IPS-20b (cell line): ENCODE results near the gene OXA1L.
"Not testable (repeated sequence)": the region's sequence is repeated elsewhere in the genome, so short reads cannot be mapped to it uniquely, and the experiment has no call there.

Source experiments
- H3K27ac ChIP-seq: one replicate; pipeline ENCODE4 v1.5.1; 2013; ENCODE audit warnings: low read length
- H3K27me3 ChIP-seq: 2 replicates; pipeline ENCODE4 v1.6.1; 2013; ENCODE audit warnings: mild to moderate bottlenecking, low read length, inconsistent platforms; ENCODE audit not compliant: insufficient read depth
- H3K36me3 ChIP-seq: 2 replicates; pipeline ENCODE4 v1.6.1; 2013; ENCODE audit warnings: low read depth, mild to moderate bottlenecking, inconsistent platforms, low read length, moderate library complexity; ENCODE audit not compliant: insufficient read depth
- H3K4me1 ChIP-seq: 2 replicates; pipeline ENCODE4 v1.6.1; 2013; ENCODE audit warnings: mild to moderate bottlenecking, control low read depth, inconsistent platforms, low read length, moderate library complexity; ENCODE audit not compliant: insufficient read depth
- H3K4me3 ChIP-seq: 2 replicates; pipeline ENCODE4 v1.5.1; 2013; ENCODE audit warnings: mild to moderate bottlenecking, low read length, inconsistent platforms
- H3K9ac ChIP-seq: 2 replicates; pipeline ENCODE4 v1.6.1; 2013; ENCODE audit warnings: low read depth, mild to moderate bottlenecking, inconsistent platforms, low read length, moderate library complexity
- H3K9me3 ChIP-seq: 2 replicates; pipeline ENCODE4 v1.6.1; 2013; ENCODE audit warnings: mild to moderate bottlenecking, low read depth, low read length, inconsistent platforms; ENCODE audit not compliant: insufficient read depth

OXA1L gene

DNA sequence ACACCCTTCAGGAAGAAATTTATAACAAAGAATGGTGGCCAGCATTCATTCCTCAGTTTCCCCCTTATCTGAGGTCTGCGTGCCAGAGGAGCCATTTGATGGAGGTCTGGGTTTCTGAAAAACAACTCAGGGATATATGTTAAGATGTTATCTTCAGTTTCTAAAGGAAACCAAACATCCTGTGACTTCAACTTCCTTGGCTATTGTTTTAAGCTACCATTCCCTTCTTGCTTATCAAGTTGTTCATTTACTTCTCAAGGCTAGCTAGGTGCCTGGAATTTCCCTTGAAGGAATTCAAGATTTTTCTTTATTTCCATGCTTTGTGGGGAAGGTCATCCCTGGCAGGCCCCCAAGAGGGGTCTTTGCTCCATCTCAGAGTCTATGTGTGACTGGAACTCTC is 27.1 kb upstream of the OXA1L start:
- Histone ChIP-seq H3K36me3 (no peaks in the 10 kb centered on the region), H3K4me1 (no peaks in the 10 kb centered on the region), H3K27ac (no peak overlapping the region), H3K9me3 (peaks cover 5% of the 10 kb centered on the region), H3K9ac (no peak overlapping the region), H3K4me3 (no peak overlapping the region), H3K27me3 (no peaks in the 10 kb centered on the region)

DNA sequence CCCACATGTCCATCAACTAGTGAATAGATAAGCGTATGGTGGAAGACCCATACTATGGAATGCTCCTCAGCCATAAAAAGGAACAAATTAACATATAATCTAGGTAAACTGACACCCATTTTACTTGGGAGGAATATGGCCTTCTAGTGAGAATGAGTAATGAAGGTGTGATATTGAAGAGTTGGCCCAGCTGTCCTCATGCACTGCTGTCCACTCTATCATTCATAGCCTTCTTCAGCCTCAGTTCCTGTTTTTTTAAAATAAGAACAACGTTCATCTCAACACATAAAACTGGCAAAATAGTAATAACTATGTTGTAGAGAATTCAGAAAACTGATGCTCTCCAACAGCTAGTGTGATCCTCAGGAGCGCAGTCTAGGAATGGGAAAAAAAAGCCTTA is 26.5 kb upstream of the OXA1L start:
- Histone ChIP-seq H3K4me3 (no peak overlapping the region), H3K27ac (no peak overlapping the region), H3K9ac (no peak overlapping the region), H3K36me3 (no peaks in the 10 kb centered on the region), H3K9me3 (peaks cover 5% of the 10 kb centered on the region), H3K27me3 (no peaks in the 10 kb centered on the region), H3K4me1 (no peaks in the 10 kb centered on the region)

DNA sequence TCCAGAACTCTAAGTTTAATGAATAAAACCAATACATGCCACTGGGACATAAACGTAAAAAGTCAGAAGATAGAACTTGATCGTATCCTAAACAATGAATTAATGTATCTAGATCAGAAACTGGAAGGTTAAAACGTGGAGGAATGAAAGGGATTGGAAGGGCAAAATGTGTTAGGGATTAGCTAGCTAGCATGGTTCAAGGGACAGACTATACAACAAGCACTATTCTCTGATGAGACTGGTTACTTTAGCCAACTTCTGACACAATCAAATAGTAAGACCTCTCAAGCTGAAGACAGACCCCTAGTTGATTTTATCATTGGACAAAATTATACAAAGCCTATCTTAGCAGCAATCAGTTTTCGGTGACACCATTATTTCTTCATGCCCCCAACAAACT is 18.7 kb upstream of the OXA1L start:
- H3K27me3 ChIP-seq, result no peaks in the 10 kb centered on the region
- no peaks in the 10 kb centered on the region for H3K36me3 ChIP-seq
- no peak overlapping the region for H3K9ac ChIP-seq
- H3K27ac ChIP-seq, result no peak overlapping the region
- H3K9me3 ChIP-seq, result no peaks in the 10 kb centered on the region
- no peak overlapping the region for H3K4me3 ChIP-seq
- H3K4me1 ChIP-seq, result no peaks in the 10 kb centered on the region

DNA sequence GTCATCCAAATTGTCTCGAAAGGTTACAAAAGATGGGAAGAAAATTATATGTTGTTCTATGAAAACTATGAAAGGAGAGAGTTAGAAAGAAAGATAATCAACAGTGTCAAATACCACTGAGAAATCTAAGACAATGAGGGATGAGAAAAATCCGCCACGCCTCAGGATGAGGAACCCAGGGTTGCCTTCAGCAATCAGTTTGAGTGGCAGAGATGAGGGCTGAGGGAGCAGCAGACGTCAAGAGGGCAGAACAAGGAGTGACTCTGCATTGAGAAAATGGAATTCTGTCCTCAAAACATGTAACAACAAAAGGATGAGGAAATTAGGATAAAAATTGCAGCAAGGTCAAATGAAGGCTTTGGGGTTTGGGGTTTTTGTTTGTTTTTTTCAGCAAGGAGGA is 18.3 kb upstream of the OXA1L start:
- no peak overlapping the region for H3K9ac ChIP-seq

DNA sequence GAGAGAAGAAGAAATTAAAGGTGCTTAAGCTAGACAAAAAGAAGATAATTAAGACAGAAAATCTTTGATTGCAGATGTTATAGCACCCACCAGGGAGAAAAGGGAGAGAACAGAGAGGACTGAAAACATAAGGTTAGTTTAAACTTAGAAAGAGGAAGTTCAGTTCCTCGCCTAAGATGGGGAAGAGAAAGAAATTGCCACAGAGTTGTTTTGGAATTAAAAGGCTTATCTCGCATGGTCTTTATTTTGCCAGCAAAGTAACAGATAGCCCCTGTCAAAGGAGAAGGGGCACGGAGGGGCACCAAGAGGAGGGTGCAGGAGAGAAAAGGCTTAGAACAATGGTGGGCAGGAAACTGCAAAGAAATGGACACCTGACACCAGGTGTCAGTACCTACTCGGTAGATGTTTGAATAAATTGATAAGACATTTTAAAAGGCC is 17.8 kb upstream of the OXA1L start:
- H3K27me3 ChIP-seq, result no peaks in the 10 kb centered on the region
- H3K27ac ChIP-seq, result no peak overlapping the region
- H3K4me1 ChIP-seq, result no peaks in the 10 kb centered on the region
- no peaks in the 10 kb centered on the region for H3K36me3 ChIP-seq
- no peak overlapping the region for H3K4me3 ChIP-seq
- no peak overlapping the region for H3K9ac ChIP-seq
- no peaks in the 10 kb centered on the region for H3K9me3 ChIP-seq

More for the DNA sequence above, 18.3 kb upstream of the OXA1L start:
- no peaks in the 10 kb centered on the region for H3K4me1 ChIP-seq
- H3K9me3 ChIP-seq, result no peaks in the 10 kb centered on the region
- no peak overlapping the region for H3K27ac ChIP-seq
- H3K27me3 ChIP-seq, result no peaks in the 10 kb centered on the region
- no peak overlapping the region for H3K4me3 ChIP-seq
- H3K36me3 ChIP-seq, result no peaks in the 10 kb centered on the region

DNA sequence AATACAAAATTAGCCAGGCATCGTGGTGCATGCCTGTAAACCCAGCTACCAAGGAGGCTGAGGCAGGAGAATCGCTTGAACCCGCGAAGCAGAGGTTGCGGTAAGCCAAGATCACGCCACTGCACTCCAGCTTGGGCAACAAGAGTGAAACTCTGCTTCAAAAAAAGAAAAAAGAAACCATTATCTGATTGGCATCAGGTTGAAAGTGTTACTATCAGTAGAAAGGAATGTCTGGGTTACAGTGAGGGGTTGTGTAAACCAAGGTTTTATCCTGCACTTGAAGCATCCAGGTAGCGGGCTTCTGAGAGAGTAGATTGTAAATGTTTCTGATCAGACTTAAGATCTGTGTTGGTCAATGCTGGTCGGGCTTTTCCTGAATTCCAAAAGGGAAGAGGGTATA is 14.1 kb upstream of the OXA1L start:
- H3K27me3 ChIP-seq, result no peaks in the 10 kb centered on the region
- H3K4me1 ChIP-seq, result no peaks in the 10 kb centered on the region
- no peaks in the 10 kb centered on the region for H3K9me3 ChIP-seq
- H3K36me3 ChIP-seq, result no peaks in the 10 kb centered on the region
- H3K4me3 ChIP-seq, result no peak overlapping the region
- H3K27ac ChIP-seq, result no peak overlapping the region
- H3K9ac ChIP-seq, result no peak overlapping the region

DNA sequence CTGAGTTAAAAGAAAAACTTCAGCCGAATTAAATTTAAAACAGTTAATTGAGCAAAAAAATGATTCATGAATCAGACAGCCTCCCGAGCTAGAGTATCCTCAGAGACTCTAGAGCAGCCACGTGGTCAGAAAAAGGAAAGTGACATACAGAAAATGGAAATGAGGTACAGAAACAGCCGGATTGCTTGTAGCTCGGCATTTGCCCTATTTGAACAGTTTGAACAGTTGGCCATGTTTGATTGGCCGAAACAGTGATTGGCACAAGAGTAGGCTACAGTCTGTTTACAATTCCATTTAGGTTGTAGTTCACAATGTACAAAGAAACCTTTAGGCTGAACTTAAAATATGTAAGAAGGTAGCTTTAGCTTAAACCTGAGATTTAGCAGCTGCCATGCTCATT is 12.9 kb upstream of the OXA1L start:
- Histone ChIP-seq H3K4me3 (no peak overlapping the region), H3K36me3 (no peaks in the 10 kb centered on the region), H3K27me3 (no peaks in the 10 kb centered on the region), H3K9me3 (no peaks in the 10 kb centered on the region), H3K9ac (no peak overlapping the region), H3K27ac (no peak overlapping the region), H3K4me1 (no peaks in the 10 kb centered on the region)

DNA sequence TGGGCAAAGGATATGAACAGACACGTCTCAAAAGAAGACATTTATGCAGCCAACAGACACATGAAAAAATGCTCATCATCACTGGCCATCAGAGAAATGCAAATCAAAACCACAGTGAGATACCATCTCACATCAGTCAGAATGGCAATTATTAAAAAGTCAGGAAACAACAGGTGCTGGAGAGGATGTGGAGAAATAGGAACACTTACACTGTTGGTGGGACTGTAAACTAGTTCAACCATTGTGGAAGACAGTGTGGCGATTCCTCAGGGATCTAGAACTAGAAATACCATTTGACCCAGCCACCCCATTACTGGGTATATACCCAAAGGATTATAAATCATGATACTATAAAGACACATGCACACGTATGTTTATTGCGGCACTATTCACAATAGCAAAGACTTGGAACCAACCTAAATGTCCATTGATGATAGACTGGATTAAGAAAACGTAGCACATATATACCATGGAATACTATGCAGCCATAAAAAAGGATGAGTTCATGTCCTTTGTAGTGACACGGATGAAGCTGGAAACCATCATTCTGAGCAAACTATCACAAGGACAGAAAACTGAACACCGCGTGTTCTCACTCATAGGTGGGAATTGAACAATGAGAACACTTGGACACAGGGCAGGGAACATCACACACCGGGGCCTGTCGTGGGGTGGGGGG is 8.4 kb upstream of the OXA1L start:
- not testable (repeated sequence) for H3K27ac ChIP-seq, H3K27me3 ChIP-seq

DNA sequence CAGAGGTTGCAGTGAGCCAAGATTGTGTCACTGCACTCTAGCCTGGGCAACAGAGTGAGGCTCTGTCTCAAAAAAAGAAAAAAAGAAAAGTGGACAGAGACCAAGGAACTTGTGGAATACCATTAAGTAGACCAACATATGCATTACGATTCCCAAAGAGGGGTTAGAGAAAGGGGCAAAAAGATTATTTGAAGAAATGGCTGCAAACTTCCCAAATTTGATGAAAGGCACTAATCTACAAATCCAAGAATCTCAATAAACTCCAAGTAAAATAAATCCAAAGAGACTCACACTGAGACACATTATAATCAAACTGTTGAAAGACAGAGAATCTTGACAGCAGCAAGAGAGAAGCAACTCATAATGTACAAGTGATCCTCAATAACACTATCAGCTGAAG is 4.8 kb upstream of the OXA1L start:
- Histone ChIP-seq H3K27ac (no peak overlapping the region), H3K4me3 (no peak overlapping the region), H3K36me3 (no peaks in the 10 kb centered on the region), H3K4me1 (no peaks in the 10 kb centered on the region), H3K9ac (no peak overlapping the region), H3K27me3 (no peaks in the 10 kb centered on the region), H3K9me3 (peaks cover 7% of the 10 kb centered on the region; the same call in 1 of the 2 replicates)

More for the DNA sequence above, 8.4 kb upstream of the OXA1L start:
- H3K9ac ChIP-seq, H3K9me3 ChIP-seq, H3K4me1 ChIP-seq, H3K36me3 ChIP-seq, H3K4me3 ChIP-seq: not testable (repeated sequence)

DNA sequence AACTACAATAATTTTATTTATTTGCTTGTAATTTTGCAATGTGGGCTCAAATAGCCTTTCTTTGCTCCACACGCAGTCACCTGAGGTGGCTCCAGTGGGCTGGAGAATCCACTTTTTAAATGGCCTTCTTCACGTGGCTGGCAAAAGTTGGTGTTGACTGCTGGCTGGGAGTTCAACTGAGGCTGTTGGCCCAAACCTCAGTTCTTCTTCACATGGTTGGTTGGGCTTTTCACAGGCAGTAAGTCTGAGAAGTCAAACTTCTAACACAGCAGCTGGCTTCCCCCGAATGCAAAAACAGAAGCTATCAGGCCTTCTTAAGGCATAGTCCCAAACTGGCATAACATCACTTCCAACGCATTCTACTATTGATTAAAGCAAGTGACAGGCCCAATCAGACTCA is 2.1 kb upstream of the OXA1L start:
- H3K4me1 ChIP-seq, result no peaks in the 10 kb centered on the region; the same call in 1 of the 2 replicates
- no peak overlapping the region for H3K27ac ChIP-seq
- H3K9ac ChIP-seq, result no peak overlapping the region
- H3K36me3 ChIP-seq, result peaks cover 15% of the 10 kb centered on the region
- H3K9me3 ChIP-seq, result peaks cover 7% of the 10 kb centered on the region; the same call in 1 of the 2 replicates
- H3K27me3 ChIP-seq, result no peaks in the 10 kb centered on the region
- H3K4me3 ChIP-seq, result no peak overlapping the region

DNA sequence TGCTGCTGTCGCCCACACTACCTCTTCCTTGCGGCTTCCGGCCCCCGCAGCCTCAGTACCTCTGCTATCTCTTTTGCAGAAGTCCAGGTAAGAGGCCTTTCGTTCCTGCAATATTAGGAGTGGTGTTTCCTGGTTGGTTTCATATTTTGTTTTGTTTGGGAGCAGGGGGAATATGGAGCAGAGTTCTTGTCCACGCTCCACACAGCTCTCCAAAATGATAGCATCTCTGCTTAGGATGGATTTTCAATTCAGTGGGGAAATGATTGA is 768 bp downstream of the OXA1L start:
- Histone ChIP-seq H3K9me3 (0 out of 2 replicates have a peak, but pooled peaks cover under 1% of the 10 kb centered on the region), H3K36me3 (peaks cover 40% of the 10 kb centered on the region), H3K27ac (no peak overlapping the region), H3K27me3 (no peaks in the 10 kb centered on the region), H3K9ac (peak overlapping the region; percentile 92), H3K4me3 (peak overlapping the region; percentile 90), H3K4me1 (no peaks in the 10 kb centered on the region; the same call in 1 of the 2 replicates)

DNA sequence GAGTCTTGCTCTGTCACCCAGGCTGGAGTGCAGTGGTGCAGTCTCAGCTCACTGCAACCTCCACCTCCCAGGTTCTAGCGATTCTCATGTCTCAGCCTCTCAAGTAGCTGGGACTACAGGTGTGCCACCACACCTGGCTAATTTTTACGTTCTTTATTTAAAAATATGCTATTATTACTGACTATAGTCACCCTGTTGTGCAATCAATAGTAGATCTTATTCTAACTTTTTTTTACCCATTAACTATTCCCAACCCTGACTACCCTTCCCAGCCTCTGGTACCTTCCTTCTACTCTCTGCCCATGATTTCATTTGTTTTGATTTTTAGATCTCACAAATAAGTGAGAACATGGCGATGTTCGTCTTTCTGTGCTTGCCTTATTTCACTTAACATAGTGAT is 2.5 kb downstream of the OXA1L start:
- Histone ChIP-seq H3K27me3 (no peaks in the 10 kb centered on the region), H3K9me3 (no peaks in the 10 kb centered on the region), H3K4me1 (no peaks in the 10 kb centered on the region; the same call in 1 of the 2 replicates), H3K36me3 (peaks cover 57% of the 10 kb centered on the region), H3K9ac (no peak overlapping the region), H3K4me3 (no peak overlapping the region), H3K27ac (no peak overlapping the region)
